GM04504 (cell line): ENCODE results near the gene CLK3.

Experiments used
- DNase-seq: peaks from one replicate; pipeline ENCODE4 v3.0.0-alpha.2; 2012; ENCODE audit warnings: low read depth

The CLK3 gene

GRCh38 chr15:74603026-74603788 is 12.4 kb upstream of the CLK3 start:
- no peak for DNase-seq

- DNase-seq, result no peak
Observed at GRCh38 chr15:74603789-74604705, 11.6 kb upstream of the CLK3 start.

DNA sequence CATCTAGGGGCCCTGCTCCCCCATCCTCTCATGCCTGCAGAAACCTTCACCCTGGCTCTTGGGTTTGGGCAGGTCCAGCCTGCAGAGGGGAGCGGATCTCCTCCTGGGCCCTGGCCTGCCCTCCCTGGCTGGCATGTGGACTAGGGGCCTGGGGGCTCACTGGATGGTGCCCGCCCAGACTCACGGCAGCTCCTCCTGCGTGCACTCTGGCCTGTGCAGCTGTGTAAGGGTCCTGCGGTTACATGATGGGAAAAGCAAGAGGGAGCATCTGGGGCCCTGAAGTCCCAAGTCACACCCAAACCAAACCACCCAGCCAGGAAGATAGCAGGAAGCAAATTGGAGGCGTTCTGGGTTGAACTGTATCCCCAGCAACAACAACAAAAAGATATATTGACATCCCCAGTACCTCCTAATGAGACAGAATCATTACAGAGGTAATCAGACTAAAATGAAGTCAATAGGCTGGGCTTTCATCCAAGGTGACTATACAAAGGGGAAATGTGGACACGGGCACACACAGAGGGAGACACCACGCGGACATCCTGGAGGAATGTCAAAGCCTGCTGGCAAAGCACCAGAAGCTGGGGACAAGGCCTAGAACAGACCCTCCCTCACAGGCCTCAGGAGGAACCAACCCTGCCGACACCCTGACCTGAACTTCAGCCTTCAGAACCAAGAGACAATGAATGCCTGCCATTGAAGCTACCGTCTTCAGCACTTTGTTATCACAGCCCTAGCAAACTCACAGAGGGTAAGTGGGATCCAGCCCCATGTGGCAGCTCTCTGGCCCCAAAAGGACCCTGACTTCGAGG is 10.4 kb upstream of the CLK3 start:
- no peak for DNase-seq

- no peak for DNase-seq
Observed at GRCh38 chr15:74605795-74606150, 9.9 kb upstream of the CLK3 start.

DNA sequence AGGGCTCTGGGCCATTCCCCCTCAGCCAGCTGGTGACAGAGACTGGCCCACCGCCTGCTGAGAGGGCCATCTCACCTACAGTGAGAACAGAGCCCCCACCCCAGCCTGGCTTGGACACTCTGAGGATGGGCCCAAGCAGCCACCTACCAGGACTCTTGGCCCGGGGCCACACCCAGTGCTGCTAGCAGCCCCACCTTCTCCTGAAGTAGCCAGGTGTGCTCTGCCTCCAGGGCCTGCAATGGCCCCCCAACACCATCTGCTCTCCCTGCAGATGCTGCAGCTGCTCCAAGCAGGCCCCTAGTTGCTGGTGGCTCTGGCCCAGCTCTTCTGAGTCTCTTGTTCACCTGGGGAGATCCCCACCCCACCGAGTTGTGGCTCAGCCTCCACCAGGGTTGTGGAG is 6.8 kb upstream of the CLK3 start:
- DNase-seq, result no peak

DNA sequence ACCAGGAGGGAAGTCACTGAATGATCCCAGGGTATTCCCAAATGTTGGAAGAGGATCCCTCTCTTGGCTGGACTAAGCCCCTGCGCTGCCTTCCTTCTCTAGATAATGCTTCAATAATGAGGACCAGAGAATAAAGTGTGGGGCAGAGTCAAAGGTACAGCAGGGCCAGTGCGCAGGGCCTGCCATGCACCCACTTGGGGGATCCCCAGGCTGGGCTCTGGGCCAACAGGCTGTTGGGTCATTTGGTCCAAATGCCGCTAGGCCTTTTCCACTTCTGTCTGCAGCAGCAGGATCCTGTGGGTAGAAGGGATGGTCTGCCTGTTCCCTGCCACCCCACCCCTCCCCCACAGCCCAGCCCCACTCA is 5.7 kb upstream of the CLK3 start:
- DNase-seq, result no peak

DNA sequence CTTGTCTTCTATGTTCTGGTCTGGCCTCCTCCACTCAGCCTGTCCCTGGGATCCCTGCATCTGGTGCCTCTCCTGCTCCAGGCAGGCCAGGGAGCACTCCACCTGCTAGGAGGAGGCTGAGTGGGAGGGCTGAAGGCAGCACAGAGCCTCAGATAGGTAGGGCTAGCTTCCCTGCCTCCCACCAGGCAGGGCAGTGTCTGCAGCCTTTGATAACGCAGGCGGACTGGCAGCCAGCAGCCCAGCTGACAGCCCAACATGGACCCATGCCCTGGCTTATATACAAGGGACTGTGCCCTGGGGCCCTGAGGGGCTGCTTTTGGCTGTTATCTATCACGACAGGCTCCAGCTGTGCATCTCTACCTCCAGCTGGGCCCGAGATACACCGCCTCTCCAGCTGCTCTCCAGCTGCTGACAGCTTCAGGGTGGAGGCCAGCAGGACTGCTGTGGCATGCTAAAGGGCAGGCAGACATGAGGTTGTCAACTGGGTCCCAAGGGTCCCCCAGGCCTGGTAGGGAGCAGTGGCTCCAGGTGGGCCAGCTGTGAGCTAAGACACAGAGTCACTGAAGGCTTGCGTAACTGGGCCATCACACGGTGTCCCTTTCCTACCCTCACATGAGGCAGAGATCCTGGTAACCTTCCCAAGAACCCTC is 5.2 kb upstream of the CLK3 start:
- DNase-seq, result no peak

- DNase-seq, result no peak
Observed at GRCh38 chr15:74611341-74611740, 4.3 kb upstream of the CLK3 start.

DNA sequence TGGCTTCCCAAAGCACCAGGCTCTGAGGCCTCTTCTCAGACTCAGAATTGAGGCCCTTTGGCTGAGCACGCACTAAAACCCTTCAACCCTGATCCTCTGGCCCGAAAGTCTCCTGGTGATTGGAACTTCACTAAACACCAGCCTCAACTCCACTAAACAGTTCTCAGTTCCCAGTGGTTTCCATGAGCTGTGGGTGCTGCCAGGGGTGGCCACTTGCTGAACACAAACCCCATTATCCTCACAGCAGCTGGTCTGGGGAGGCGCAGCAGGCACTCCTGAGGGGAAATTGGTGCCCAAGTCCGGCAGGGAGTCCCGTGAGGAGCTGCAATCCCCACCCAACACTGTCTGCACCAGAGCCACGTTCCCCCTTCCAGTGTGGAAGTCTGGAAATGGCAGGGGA is 3.8 kb upstream of the CLK3 start:
- DNase-seq, result no peak

DNA sequence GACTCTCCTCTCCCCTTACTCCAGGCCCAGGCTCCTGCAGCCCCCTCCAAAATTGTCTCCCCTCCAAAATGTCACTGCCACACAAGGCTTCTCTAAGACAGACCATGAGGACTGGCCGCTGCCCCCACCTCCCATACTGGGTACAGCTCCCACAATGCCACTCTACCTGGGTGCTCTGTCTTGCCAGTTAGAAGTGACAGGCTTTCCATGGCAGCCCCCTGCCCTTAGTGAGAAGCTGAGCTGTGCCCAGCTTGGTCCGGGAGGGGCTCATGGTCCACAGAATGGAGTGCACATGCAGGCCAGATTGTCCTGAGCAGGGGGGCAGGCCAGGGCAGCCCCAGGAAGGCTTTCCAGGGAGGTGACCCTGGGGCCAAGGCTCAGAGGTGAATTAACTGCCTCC is 3.0 kb upstream of the CLK3 start:
- no peak for DNase-seq

DNA sequence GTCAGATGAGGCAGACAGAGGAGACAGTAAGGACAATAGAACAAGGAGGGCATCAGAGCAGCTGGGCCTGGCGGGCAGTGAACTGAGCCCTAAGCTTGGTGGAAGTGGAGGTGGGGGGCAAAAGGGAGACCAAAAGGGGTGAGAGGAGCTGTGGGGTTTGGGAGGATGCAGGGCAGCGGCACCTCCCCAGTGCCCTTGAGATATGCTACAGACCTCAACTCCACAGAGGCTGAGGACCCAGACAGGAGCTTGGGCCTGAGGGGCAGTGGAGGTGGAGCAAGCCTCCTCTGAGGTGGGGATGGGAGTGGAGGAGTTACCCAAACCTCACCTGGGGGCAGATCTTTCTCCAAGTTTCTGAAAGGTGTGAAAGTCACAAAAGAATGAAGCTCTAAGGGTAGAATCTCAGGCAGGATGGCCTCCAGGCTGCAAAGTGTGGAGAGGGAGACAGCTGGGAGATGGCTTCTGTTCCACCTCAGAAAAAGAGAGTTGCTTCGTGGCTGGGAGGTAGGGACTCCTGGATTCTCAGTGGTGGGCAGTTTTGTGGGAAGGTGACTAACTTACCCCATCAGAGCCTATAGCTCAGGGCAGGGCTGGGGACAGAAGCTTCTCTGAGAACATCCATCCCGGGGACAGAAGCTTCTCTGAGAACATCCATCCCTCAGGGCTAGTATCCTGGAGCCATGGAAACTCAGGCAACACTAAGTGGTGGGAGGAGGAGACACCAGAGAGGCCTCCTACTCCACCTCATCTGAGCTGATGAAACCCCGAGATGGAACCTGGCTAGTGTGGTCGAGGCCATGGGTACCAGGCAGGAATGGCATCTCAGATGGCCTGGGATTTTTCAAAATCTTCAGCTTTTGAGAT is 2.3 kb upstream of the CLK3 start:
- no peak for DNase-seq

DNA sequence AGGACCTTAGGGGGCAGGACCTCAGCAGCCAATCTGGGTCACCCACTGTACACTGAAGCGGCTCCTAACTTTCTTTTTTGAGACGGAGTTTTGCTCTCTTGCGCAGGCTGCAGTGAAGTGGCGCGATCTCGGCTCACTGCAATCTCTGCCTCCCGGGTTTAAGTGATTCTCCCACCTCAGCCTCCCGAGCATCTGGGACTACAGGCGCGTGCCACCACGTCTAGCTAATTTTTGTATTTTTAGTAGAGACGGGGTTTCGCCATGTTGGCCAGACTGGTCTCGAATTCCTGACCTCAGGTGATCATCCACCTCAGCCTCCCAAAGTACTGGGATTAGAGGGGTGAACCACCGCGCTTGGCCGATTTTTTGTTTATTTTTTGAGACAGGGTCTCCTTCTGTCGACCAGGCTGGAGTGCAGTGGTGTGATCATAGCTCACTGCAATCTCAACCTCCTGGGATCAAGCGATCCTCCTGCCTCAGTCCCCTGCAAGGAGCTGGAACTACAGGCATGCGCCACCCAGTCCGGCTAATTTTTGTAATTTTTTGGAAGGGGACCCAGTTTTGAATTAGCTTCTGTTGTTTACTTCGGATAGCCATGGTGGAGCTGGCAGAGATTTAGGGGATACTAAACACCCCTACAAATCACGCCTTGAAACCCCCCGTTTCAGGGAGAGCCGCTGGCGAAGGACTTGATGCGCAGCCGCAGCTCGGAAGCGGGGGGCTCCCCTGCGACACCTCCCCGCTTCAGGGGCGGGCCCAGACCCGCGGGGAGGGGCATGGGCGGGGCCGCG is 1.5 kb upstream of the CLK3 start:
- no peak for DNase-seq

- peak; percentile 68 for DNase-seq
Observed at GRCh38 chr15:74614744-74615507, 710 bp upstream of the CLK3 start.

- DNase-seq, result peak; percentile 38
Observed at GRCh38 chr15:74616366-74616939, 817 bp downstream of the CLK3 start.

- no peak for DNase-seq
Observed at GRCh38 chr15:74616996-74617395, 1.4 kb downstream of the CLK3 start.

DNA sequence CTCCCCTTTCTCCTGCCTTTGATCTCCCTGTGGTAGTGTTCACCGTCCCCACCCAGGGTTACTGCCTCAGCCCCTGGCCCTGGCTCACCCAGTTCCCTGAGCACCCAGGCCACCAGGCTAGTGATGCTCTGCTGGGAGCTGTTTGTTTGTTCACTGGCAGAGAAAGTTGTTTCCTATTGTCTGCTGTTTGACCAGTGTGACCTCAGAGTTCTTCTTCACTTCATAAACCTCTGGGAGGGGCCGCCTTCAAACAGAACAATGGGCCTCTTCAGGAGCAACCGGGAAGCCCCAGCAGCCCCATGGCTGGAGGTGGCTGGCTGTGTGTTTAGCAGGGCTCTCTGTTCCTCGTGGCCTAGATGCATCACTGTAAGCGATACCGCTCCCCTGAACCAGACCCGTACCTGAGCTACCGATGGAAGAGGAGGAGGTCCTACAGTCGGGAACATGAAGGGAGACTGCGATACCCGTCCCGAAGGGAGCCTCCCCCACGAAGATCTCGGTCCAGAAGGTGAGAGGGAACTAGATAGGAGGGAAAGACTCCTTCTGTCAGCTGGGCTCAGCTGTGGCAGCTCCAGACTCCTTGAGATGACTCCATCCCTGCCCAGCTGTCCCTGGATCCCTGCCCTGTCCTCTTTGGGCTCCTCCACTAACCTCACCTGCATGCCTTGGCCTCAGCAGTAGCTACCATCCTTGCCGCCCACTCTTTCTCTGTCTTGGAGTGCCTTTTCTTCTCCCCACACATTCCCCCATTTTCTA is 3.4 kb downstream of the CLK3 start:
- DNase-seq, result no peak

- DNase-seq, result no peak
Observed at GRCh38 chr15:74619916-74620635, 4.4 kb downstream of the CLK3 start.
